K562 (cell line): ENCODE measurements around the gene SLC30A1. TPM values are rescaled to one million over a fixed set of nuclear protein-coding genes. Genes with fewer than 3 reads are reported as not detected.
A peak's percentile ranks its signal among the peaks of the same experiment; 100 is the strongest.

Experiments used
- AFF4 ChIP-seq: sonication (generic); formaldehyde crosslinking; IDR thresholded peaks from 2 replicates; pipeline ENCODE4 v1.8.0; 2023; ENCODE audit warnings: mild to moderate bottlenecking, missing genetic modification reagents
- CUX1 ChIP-seq: fragments of 200-800 bp; sonication (Bioruptor generic); IDR thresholded peaks from 2 replicates; pipeline ENCODE4 v1.6.1; 2016; ENCODE audit warnings: missing genetic modification characterization, missing compliant biosample characterization
- E2F8 ChIP-seq: fragments of 450-650 bp; IDR thresholded peaks from 2 replicates; pipeline ENCODE4 v1.7.1; 2018; ENCODE audit warnings: mild to moderate bottlenecking, low read depth; ENCODE audit not compliant: partially characterized antibody
- FOXJ2 ChIP-seq: fragments of 200-800 bp; sonication (Bioruptor generic); IDR thresholded peaks from 2 replicates; pipeline ENCODE4 v1.6.1; 2016; ENCODE audit warnings: missing genetic modification characterization, missing compliant biosample characterization
- FOXP1 ChIP-seq: sonication (generic); formaldehyde crosslinking; IDR thresholded peaks from 2 replicates; pipeline ENCODE4 v1.8.0; 2022; ENCODE audit warnings: mild to moderate bottlenecking, missing genetic modification reagents
- GABPB1 ChIP-seq: sonication (generic); formaldehyde crosslinking; IDR thresholded peaks from 2 replicates; pipeline ENCODE4 v1.8.0; 2022; ENCODE audit warnings: mild to moderate bottlenecking, missing genetic modification reagents
- HES1 ChIP-seq: fragments of 450-650 bp; IDR thresholded peaks from 2 replicates; pipeline ENCODE4 v1.6.1; 2016; ENCODE audit warnings: low read depth, mild to moderate bottlenecking, moderate library complexity
- MAX ChIP-seq: sonication (generic); formaldehyde crosslinking; IDR thresholded peaks from 2 replicates; pipeline ENCODE4 v1.9.0; 2022; ENCODE audit warnings: mild to moderate bottlenecking, missing genetic modification reagents
- NR1H2 ChIP-seq: sonication (generic); formaldehyde crosslinking; IDR thresholded peaks from 2 replicates; pipeline ENCODE4 v1.4.0; 2020; ENCODE audit warnings: mild to moderate bottlenecking, missing genetic modification reagents
- POLR2AphosphoS5 ChIP-seq: IDR thresholded peaks from 2 replicates; pipeline ENCODE4 v1.6.1; 2011; ENCODE audit warnings: mild to moderate bottlenecking, low read depth, low read length, moderate library complexity; ENCODE audit not compliant: control insufficient read depth, insufficient read depth
- PTTG1 ChIP-seq: fragments of 450-650 bp; IDR thresholded peaks from 2 replicates; pipeline ENCODE4 v1.6.1; 2016; ENCODE audit warnings: low read depth, mild to moderate bottlenecking, missing genetic modification characterization, missing compliant biosample characterization
- TAF15 ChIP-seq: fragments of 200-400 bp; formaldehyde crosslinking; IDR thresholded peaks from 2 replicates; pipeline ENCODE4 v1.6.1; 2017; ENCODE audit warnings: mild to moderate bottlenecking, low read depth, low read length, moderate library complexity
- ZNF3 ChIP-seq: fragments of 250-450 bp; sonication (Bioruptor Pico); IDR thresholded peaks from 2 replicates; pipeline ENCODE4 v1.5.0; 2021; ENCODE audit warnings: mild to moderate bottlenecking, moderate library complexity
- polyA plus RNA-seq, 8 experiments: library from polyadenylated mRNA; depleted of rRNA in 4 of 8; stranded (reverse) in 5 of 8; unstranded in 3 of 8; fragments of >200 nt; fragmentation: Nextera tagmentation in 2 of 8; fragmentation: Illumina TruSeq in 1 of 8; extraction: Ambion mirVana in 2 of 8; extraction: Trizol in 1 of 8; gene quantifications; 2 replicates each; pipeline versions ENCODE4 v1.2.1 to v1.2.3, GENCODE V29; 2011 to 2014; ENCODE audit warnings: inconsistent platforms in 1 of 8, missing spikeins in 1 of 8
- total RNA-seq, 7 experiments: library from RNA; depleted of rRNA in 6 of 7; stranded (reverse); fragments of >200 nt in 6 of 7; fragmentation: Illumina TruSeq in 2 of 7; extraction: Trizol in 2 of 7; gene quantifications; 2 replicates each; pipeline versions ENCODE4 v1.2.1 to v1.2.3, GENCODE V29; 2011 to 2021; ENCODE audit warnings: low replicate concordance in 1 of 7

Gene SLC30A1
- total and polyA plus RNA-seq, 9 of the 15 experiments (the other 6 are each of a cell fraction or from before 2014, with no cell fraction given) = 4.1 to 14.4 (median 6.6) TPM

GRCh38 chr1:211613108-211613947 lies 34.4 kb upstream of the SLC30A1 start (continued):
- no peak for TF ChIP-seq E2F8
- peak; percentile 89 for TF ChIP-seq HES1
- TF ChIP-seq FOXP1 (CRISPR knock-in tag) = 0 out of 2 replicates have a peak, but pooled peaks have one; percentile 42
- TF ChIP-seq TAF15 = no peak
- peak; percentile 70; the same call in 1 of the 2 replicates for TF ChIP-seq POLR2AphosphoS5
- no peak for TF ChIP-seq FOXJ2 (tag)
- no peak for TF ChIP-seq GABPB1 (CRISPR knock-in tag)
- TF ChIP-seq MAX (CRISPR knock-in tag) = peak; percentile 56
- TF ChIP-seq ZNF3 = no peak
- TF ChIP-seq PTTG1 (tag) = peak; percentile 70; the same call in 1 of the 2 replicates
- TF ChIP-seq NR1H2 (CRISPR knock-in tag) = no peak
- TF ChIP-seq CUX1 = peak; percentile 93
- TF ChIP-seq AFF4 (CRISPR knock-in tag) = no peak
